HepG2 (cell line): Measurements from ENCODE around the gene PTGDR2.

Experiments
- CTCF ChIP-seq: sonication (generic); formaldehyde crosslinking; IDR thresholded peaks from 2 replicates; pipeline ENCODE4 v1.5.0; 2020; ENCODE audit warnings: mild to moderate bottlenecking, missing genetic modification reagents, moderate library complexity
- MAX ChIP-seq: IDR thresholded peaks from 2 replicates; pipeline ENCODE4 v1.6.1; 2012; ENCODE audit warnings: inconsistent platforms
- NPAS2 ChIP-seq: sonication (generic); formaldehyde crosslinking; IDR thresholded peaks from 2 replicates; pipeline ENCODE4 v1.8.0; 2022; ENCODE audit warnings: mild to moderate bottlenecking, missing genetic modification reagents, borderline replicate concordance
- NR2C2 ChIP-seq: sonication (generic); formaldehyde crosslinking; IDR thresholded peaks from 2 replicates; pipeline ENCODE4 v1.4.0; 2020; ENCODE audit warnings: missing genetic modification reagents, mild to moderate bottlenecking, moderate library complexity, borderline replicate concordance
- SNAPC4 ChIP-seq: sonication (generic); formaldehyde crosslinking; IDR thresholded peaks from 2 replicates; pipeline ENCODE4 v1.4.0; 2020; ENCODE audit warnings: mild to moderate bottlenecking, missing genetic modification reagents
- ZNF639 ChIP-seq: conservative IDR thresholded peaks from 2 replicates; pipeline ENCODE4 v1.6.1; 2018; ENCODE audit warnings: missing genetic modification reagents
- ZSCAN29 ChIP-seq: sonication (generic); formaldehyde crosslinking; conservative IDR thresholded peaks from 2 replicates; pipeline ENCODE4 v1.4.0; 2020; ENCODE audit warnings: mild to moderate bottlenecking, missing genetic modification reagents

- TF ChIP-seq ZNF639 (CRISPR knock-in tag) (no peak), ZSCAN29 (CRISPR knock-in tag) (no peak), NPAS2 (no peak), MAX (no peak), NR2C2 (CRISPR knock-in tag) (no peak), CTCF (CRISPR knock-in tag) (no peak), SNAPC4 (CRISPR knock-in tag) (no peak)
These were observed 6.4 kb upstream of the PTGDR2 start for GRCh38 chr11:60862171-60862570.
